GM12878 (cell line): ENCODE measurements around the gene MRPL55. TPM values are rescaled to one million over a fixed set of nuclear protein-coding genes. Genes with fewer than 3 reads are reported as not detected.

Experiments used
- ATAC-seq: fragments of 200-7000 bp; cut with Tn5 transposase; 3 replicates; pipeline ENCODE4 v1.9.1; 2020; ENCODE audit warnings: mild to moderate bottlenecking, moderate library complexity
- BruUV-seq: library from RNA; stranded (reverse); fragments of 400-500 nt; replicated peaks from 2 replicates; lab custom pipeline; 2021; lab: Mats Ljungman, UMichigan
- CTCF ChIA-PET: fragments of 300-600 bp; sonication (Branson Sonifier 250); formaldehyde crosslinking; extraction: SDS; loops from one replicate; lab custom pipeline; 2021; ENCODE audit warnings: inconsistent platforms; lab: Yijun Ruan, JAX
- POLR2A ChIA-PET: fragments of 350-600 bp; formaldehyde crosslinking; extraction: SDS; loops from one replicate; lab custom pipeline; 2021; ENCODE audit warnings: inconsistent platforms; lab: Charles Lee
- RAD21 ChIA-PET: fragments of 300-600 bp; sonication (Branson Sonifier 250); formaldehyde crosslinking; loops from one replicate; lab custom pipeline; 2023; ENCODE audit warnings: antibody characterized with exemption; ENCODE audit not compliant: unreplicated experiment; lab: Charles Lee
- SMC1A ChIA-PET: fragments of 300-600 bp; sonication (Branson Sonifier 250); formaldehyde crosslinking; loops from one replicate; lab custom pipeline; 2023; ENCODE audit not compliant: unreplicated experiment, uncharacterized antibody; lab: Charles Lee
- DNase-seq: peaks from one replicate; pipeline ENCODE4 v3.0.0-alpha.2; 2011; ENCODE audit warnings: low read depth, low spot score
- FAIRE-seq: peaks from 3 replicates; lab custom pipeline; 2011; peaks lifted over from hg19 to GRCh38; lab: Jason Lieb, UNC
- H2AFZ ChIP-seq: 2 replicates; pipeline ENCODE4 v1.6.0; 2011; ENCODE audit warnings: low read depth, low read length, control low read depth; ENCODE audit not compliant: control insufficient read depth
- H3K27ac ChIP-seq: 2 replicates; pipeline ENCODE4 v1.5.1; 2011; ENCODE audit warnings: control low read depth; ENCODE audit not compliant: control insufficient read depth, insufficient read depth
- H3K27me3 ChIP-seq, 2 experiments: replicated peaks in 1 of 2; 2 replicates each; pipeline versions ENCODE4 v1.6.0 to v1.6.1; 2011; ENCODE audit warnings: low read length in 1 of 2; ENCODE audit not compliant: control insufficient read depth in 2 of 2, insufficient read depth in 2 of 2
- H3K36me3 ChIP-seq, 2 experiments: 2 replicates each; pipeline ENCODE4 v1.5.1; 2011; ENCODE audit warnings: low read length in 1 of 2; ENCODE audit not compliant: control insufficient read depth in 2 of 2, insufficient read depth in 2 of 2
- H3K4me1 ChIP-seq: 2 replicates; pipeline ENCODE4 v1.6.1; 2011; ENCODE audit warnings: mild to moderate bottlenecking, low read length, moderate library complexity, mixed read lengths; ENCODE audit not compliant: control insufficient read depth, insufficient read depth
- H3K4me2 ChIP-seq: 2 replicates; pipeline ENCODE4 v1.6.0; 2011; ENCODE audit warnings: control low read depth; ENCODE audit not compliant: control insufficient read depth, insufficient read depth
- H3K4me3 ChIP-seq: fragments of 200-600 bp; sonication (generic); 2 replicates; pipeline ENCODE4 v1.5.1; 2016
- H3K79me2 ChIP-seq: 2 replicates; pipeline ENCODE4 v1.6.0; 2011; ENCODE audit warnings: low read length; ENCODE audit not compliant: control insufficient read depth, insufficient read depth
- H3K9ac ChIP-seq: 2 replicates; pipeline ENCODE4 v1.8.0; 2011; ENCODE audit warnings: low read length, control low read depth, mixed read lengths; ENCODE audit not compliant: control insufficient read depth, insufficient read depth
- H3K9me3 ChIP-seq: replicated peaks from 3 replicates; pipeline ENCODE4 v1.5.1; 2011; ENCODE audit warnings: mild to moderate bottlenecking, low read length; ENCODE audit not compliant: control insufficient read depth, insufficient read depth
- H4K20me1 ChIP-seq: 2 replicates; pipeline ENCODE4 v1.6.0; 2011; ENCODE audit not compliant: control insufficient read depth, insufficient read depth
- SKIL ChIP-seq: fragments of 450-650 bp; IDR thresholded peaks from 2 replicates; pipeline ENCODE4 v1.6.1; 2017; ENCODE audit warnings: mild to moderate bottlenecking, low read depth, inconsistent platforms; ENCODE audit not compliant: poor library complexity, severe bottlenecking
- SRF ChIP-seq, 2 experiments: IDR thresholded peaks; 2 replicates each; pipeline ENCODE4 v1.6.1; 2011; ENCODE audit warnings: low read depth in 2 of 2, low read length in 2 of 2, mild to moderate bottlenecking in 1 of 2, moderate library complexity in 1 of 2
- YBX1 ChIP-seq: fragments of 450-650 bp; IDR thresholded peaks from 2 replicates; pipeline ENCODE4 v1.6.1; 2016; ENCODE audit warnings: antibody characterized with exemption
- WGBS: methylation state at CpG from one replicate; pipeline ENCODE4 v1.1.6; 2016; ENCODE audit warnings: low lambda C conversion rate; ENCODE audit not compliant: insufficient replicate concordance, insufficient coverage; ENCODE audit errors: missing lambda C conversion rate; 5-methylcytosine and 5-hydroxymethylcytosine counted together
- in situ Hi-C: fragments of 300-500 bp; cut with MboI; formaldehyde crosslinking; loops from 9 replicates; pipeline ENCODE4 v1.14.3; 2018; ENCODE audit warnings: mixed read lengths
- intact Hi-C: fragments of 100-400 bp; cut with micrococcal nuclease; formaldehyde crosslinking; loops from one replicate; pipeline ENCODE4 v1.14.2; 2022; ENCODE audit not compliant: unreplicated experiment
- polyA plus RNA-seq, 11 experiments: library from polyadenylated mRNA; depleted of rRNA in 4 of 11; unstranded in 6 of 11; stranded (reverse) in 5 of 11; fragments of >200 nt; fragmentation: Nextera tagmentation in 4 of 11; fragmentation: Illumina TruSeq in 1 of 11; extraction: Ambion mirVana in 4 of 11; extraction: Trizol in 1 of 11; gene quantifications; 1 replicate in 1 of 11; 2 replicates in 10 of 11; pipeline versions ENCODE4 v1.2.1 to v1.2.3, GENCODE V29; 2011 to 2016; ENCODE audit warnings: inconsistent platforms in 2 of 11, missing spikeins in 2 of 11, low read depth in 1 of 11
- total RNA-seq, 4 experiments: library from RNA; depleted of rRNA in 3 of 4; stranded (reverse); fragments of >200 nt in 3 of 4; fragmentation: Illumina TruSeq in 1 of 4; extraction: Trizol in 1 of 4; gene quantifications; 2 replicates each; pipeline versions ENCODE4 v1.2.1 to v1.2.3, GENCODE V29; 2013 to 2021

Gene MRPL55
- total and polyA plus RNA-seq, 10 of the 15 experiments (the other 5 are each of a cell fraction or from before 2014, with no cell fraction given) = 15.1 to 143 (median 55.8) TPM

GRCh38 chr1:228134591-228134990, 25.5 kb upstream of the MRPL55 start:
- TF ChIP-seq SRF (IDR thresholded peaks at IDR 0.05; ENCODE audit: low read depth in 2 of 2, low read length in 2 of 2) = 0 out of 4 replicates have a peak, but pooled peaks of 1 of the 2 experiments have one; percentile 6
- TF ChIP-seq YBX1 = no peak
- no peak for TF ChIP-seq SKIL
- in situ Hi-C loops = no loop called here
- intact Hi-C loops = loop anchor here (5.0 kb wide), 2 partner anchors 323 to 368 kb away; a partner anchor contains a TSS
- H3K27me3 ChIP-seq = no peaks in the 10 kb centered on the region; a peak in 2 of 4 replicates
- no peak overlapping the region for H3K4me3 ChIP-seq
- H3K9me3 ChIP-seq = no peaks in the 10 kb centered on the region
- H4K20me1 ChIP-seq = no peaks in the 10 kb centered on the region
- SMC1A ChIA-PET = interaction anchor here (1.4 kb wide), 1 partner anchor 43 kb away, joined by 3 read pairs; no protein-coding TSS in a partner anchor
- no peak overlapping the region for H2AFZ ChIP-seq
- H3K4me2 ChIP-seq = no peak overlapping the region
- RAD21 ChIA-PET = interaction anchor here (0.8 kb wide), 1 partner anchor 115 kb away, joined by 3 read pairs; no protein-coding TSS in a partner anchor
- BruUV-seq = no TSS peak
- 73% methylated on average over 12 of the region's 12 CpGs for WGBS
- FAIRE-seq (no peak), DNase-seq (no peak), ATAC-seq (no peak)
- no peaks in the 10 kb centered on the region for H3K36me3 ChIP-seq
- no peak overlapping the region for H3K27ac ChIP-seq
- H3K9ac ChIP-seq = no peak overlapping the region
- POLR2A ChIA-PET = no interaction called here
- peaks cover 5% of the 10 kb centered on the region for H3K4me1 ChIP-seq
- CTCF ChIA-PET = interaction anchor here (1.4 kb wide), 1 partner anchor 9 kb away, joined by 4 read pairs; no protein-coding TSS in a partner anchor
- H3K79me2 ChIP-seq = no peaks in the 10 kb centered on the region; the same call in 1 of the 2 replicates
